ENCODE results near the gene MDH1. TPM values are rescaled to one million over a fixed set of nuclear protein-coding genes. Genes with fewer than 3 reads are reported as not detected.
"Not testable (repeated sequence)": the region's sequence is repeated elsewhere in the genome, so short reads cannot be mapped to it uniquely, and the experiment has no call there.

The MDH1 gene
- total and polyA plus RNA-seq, 7 experiments from 2014 or later = 76.5 to 268 (median 92.1) TPM

DNA sequence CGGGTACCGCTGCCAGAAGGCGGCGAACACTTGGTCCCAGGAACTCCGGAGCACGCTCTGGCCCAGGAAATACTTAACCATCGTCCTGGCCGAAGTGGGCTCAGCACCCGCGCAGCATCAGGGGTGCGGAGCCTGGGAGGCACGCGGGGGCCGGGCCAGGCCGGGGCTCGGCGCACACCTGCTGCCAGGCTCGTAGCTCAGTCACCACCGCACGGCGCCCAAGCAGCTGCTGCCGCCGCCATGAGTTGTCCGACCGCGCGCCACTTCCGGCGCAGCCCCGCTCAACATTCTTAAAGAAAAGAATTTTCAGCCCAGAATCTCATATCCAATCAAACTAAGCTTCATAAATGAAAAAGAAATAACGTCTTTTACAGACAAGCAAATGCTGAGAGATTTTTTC is 34.0 kb downstream of the MDH1 start:
- Mint-ChIP-seq H3K27me3 (peaks cover 11 to 19% (median 14%) of the 10 kb centered on the region in 5 donors), H3K4me3 (no peak overlapping the region), H3K9me3 (peaks cover 0 to 5% (median 0%) of the 10 kb centered on the region in 11 donors), H3K4me1 (peaks cover 0 to 6% (median 0%) of the 10 kb centered on the region in 7 donors), H3K27ac (no peak overlapping the region), H3K36me3 (peaks cover 0 to 4% (median 0%) of the 10 kb centered on the region in 5 donors)
- Histone ChIP-seq H3K9me3 (ENCODE audit: control insufficient read depth in 2 of 3, low read length in 3 of 3) (no peaks in the 10 kb centered on the region), H3K4me1 (ENCODE audit: control insufficient read depth in 2 of 2, insufficient read depth in 2 of 2, low read length in 2 of 2) (no peaks in the 10 kb centered on the region), H3K27me3 (ENCODE audit: control insufficient read depth in 2 of 2, insufficient read depth in 2 of 2, low read length in 2 of 2) (no peaks in the 10 kb centered on the region), H3K36me3 (ENCODE audit: control insufficient read depth in 2 of 3, insufficient read depth in 3 of 3, low read length in 3 of 3) (no peaks in the 10 kb centered on the region), H3K27ac (ENCODE audit: low read depth, low read length) (no peak overlapping the region), H3K4me3 (ENCODE audit: low read length) (no peak overlapping the region)
- intact Hi-C loops (cut with micrococcal nuclease) = no loop called here
- CTCF ChIA-PET = interaction anchor here (0.6 kb wide), 1 partner anchor 238 kb away, joined by 3 read pairs; no protein-coding TSS in a partner anchor
- DNase-seq = no peak
- no peak for ATAC-seq
- POLR2A ChIA-PET = no interaction called here

- ATAC-seq; H3K36me3 Mint-ChIP-seq; H3K27ac ChIP-seq (ENCODE audit: low read depth, low read length); H3K27ac Mint-ChIP-seq; H3K4me1 ChIP-seq (ENCODE audit: control insufficient read depth in 2 of 2, insufficient read depth in 2 of 2, low read length in 2 of 2); H3K36me3 ChIP-seq (ENCODE audit: control insufficient read depth in 2 of 3, insufficient read depth in 3 of 3, low read length in 3 of 3); H3K4me1 Mint-ChIP-seq; H3K4me3 ChIP-seq (ENCODE audit: low read length); H3K9me3 ChIP-seq (ENCODE audit: control insufficient read depth in 2 of 3, low read length in 3 of 3); H3K9me3 Mint-ChIP-seq; intact Hi-C loops (cut with micrococcal nuclease); H3K27me3 ChIP-seq (ENCODE audit: control insufficient read depth in 2 of 2, insufficient read depth in 2 of 2, low read length in 2 of 2); DNase-seq; H3K4me3 Mint-ChIP-seq: not testable (repeated sequence)
- POLR2A ChIA-PET = interaction anchor here (0.7 kb wide), 1 partner anchor 14 kb away, joined by 5 read pairs; no protein-coding TSS in a partner anchor
- CTCF ChIA-PET = interaction anchor here (0.6 kb wide), 1 partner anchor 1484 kb away, joined by 3 read pairs; no protein-coding TSS in a partner anchor
- H3K27me3 Mint-ChIP-seq = peaks cover 10 to 16% (median 11%) of the 10 kb centered on the region in 5 donors
Measured at GRCh38 chr2:63623763-63624162, 35.0 kb downstream of the MDH1 start.

DNA sequence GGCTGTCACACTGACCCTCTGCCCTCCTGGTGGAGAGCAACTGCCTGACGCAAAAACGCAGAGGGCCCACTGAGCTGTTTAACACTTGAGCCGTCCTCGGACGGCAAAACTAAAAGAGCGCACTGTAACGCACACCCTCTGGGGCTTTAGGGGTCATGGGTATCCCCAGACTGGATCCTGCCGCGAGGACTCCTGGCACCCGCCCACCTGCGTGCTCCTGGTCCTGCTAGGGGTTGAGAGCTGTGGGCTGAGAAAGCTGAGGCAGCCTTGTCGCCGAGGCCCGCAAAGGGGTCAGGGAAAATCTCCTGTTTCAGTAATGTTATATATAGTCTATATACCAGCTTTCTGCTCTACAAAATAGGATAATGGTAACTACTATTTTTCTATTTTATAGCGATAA is 39.1 kb downstream of the MDH1 start:
- no peak for ATAC-seq
- Mint-ChIP-seq H3K36me3 (peaks cover 0 to 10% (median 9%) of the 10 kb centered on the region in 5 donors), H3K4me1 (peaks cover 0 to 6% (median 0%) of the 10 kb centered on the region in 7 donors), H3K27ac (no peak overlapping the region), H3K27me3 (peaks cover 7 to 19% (median 12%) of the 10 kb centered on the region in 5 donors), H3K9me3 (peaks cover 6 to 34% (median 19%) of the 10 kb centered on the region in 11 donors), H3K4me3 (no peak overlapping the region)
- no peaks in the 10 kb centered on the region for H3K36me3 ChIP-seq (ENCODE audit: control insufficient read depth in 2 of 3, insufficient read depth in 3 of 3, low read length in 3 of 3)
- intact Hi-C loops (cut with micrococcal nuclease) = no loop called here
- H3K4me1 ChIP-seq (ENCODE audit: control insufficient read depth in 2 of 2, insufficient read depth in 2 of 2, low read length in 2 of 2) = no peaks in the 10 kb centered on the region
- CTCF ChIA-PET = no interaction called here
- H3K27ac ChIP-seq (ENCODE audit: low read depth, low read length) = no peak overlapping the region
- no peaks in the 10 kb centered on the region for H3K27me3 ChIP-seq (ENCODE audit: control insufficient read depth in 2 of 2, insufficient read depth in 2 of 2, low read length in 2 of 2)
- POLR2A ChIA-PET = no interaction called here
- H3K9me3 ChIP-seq (ENCODE audit: control insufficient read depth in 2 of 3, low read length in 3 of 3) = peaks cover 0 to 9% (median 0%) of the 10 kb centered on the region in 3 experiments
- DNase-seq = no peak
- no peak overlapping the region for H3K4me3 ChIP-seq (ENCODE audit: low read length)

GRCh38 chr2:63628403-63628942 is 39.7 kb downstream of the MDH1 start:
- Mint-ChIP-seq H3K27ac (no peak overlapping the region), H3K4me3 (no peak overlapping the region), H3K4me1 (peaks cover 0 to 6% (median 0%) of the 10 kb centered on the region in 7 donors), H3K27me3 (peaks cover 7 to 19% (median 10%) of the 10 kb centered on the region in 5 donors), H3K36me3 (peaks cover 0 to 10% (median 9%) of the 10 kb centered on the region in 5 donors), H3K9me3 (peaks cover 8 to 40% (median 24%) of the 10 kb centered on the region in 11 donors)
- intact Hi-C loops (cut with micrococcal nuclease) = no loop called here
- Histone ChIP-seq H3K36me3 (ENCODE audit: control insufficient read depth in 2 of 3, insufficient read depth in 3 of 3, low read length in 3 of 3) (no peaks in the 10 kb centered on the region), H3K27me3 (ENCODE audit: control insufficient read depth in 2 of 2, insufficient read depth in 2 of 2, low read length in 2 of 2) (no peaks in the 10 kb centered on the region), H3K4me1 (ENCODE audit: control insufficient read depth in 2 of 2, insufficient read depth in 2 of 2, low read length in 2 of 2) (no peaks in the 10 kb centered on the region), H3K27ac (ENCODE audit: low read depth, low read length) (no peak overlapping the region), H3K9me3 (ENCODE audit: control insufficient read depth in 2 of 3, low read length in 3 of 3) (peaks cover 0 to 9% (median 0%) of the 10 kb centered on the region in 3 experiments), H3K4me3 (ENCODE audit: low read length) (no peak overlapping the region)
- ATAC-seq (no peak), DNase-seq (no peak)
- ChIA-PET POLR2A (no interaction called here), CTCF (no interaction called here)

GRCh38 chr2:63631501-63631900 is 42.7 kb downstream of the MDH1 start:
- Histone ChIP-seq H3K36me3 (ENCODE audit: control insufficient read depth in 2 of 3, insufficient read depth in 3 of 3, low read length in 3 of 3) (no peaks in the 10 kb centered on the region), H3K9me3 (ENCODE audit: control insufficient read depth in 2 of 3, low read length in 3 of 3) (peaks cover 0 to 9% (median 0%) of the 10 kb centered on the region in 3 experiments), H3K27me3 (ENCODE audit: control insufficient read depth in 2 of 2, insufficient read depth in 2 of 2, low read length in 2 of 2) (no peaks in the 10 kb centered on the region), H3K27ac (ENCODE audit: low read depth, low read length) (no peak overlapping the region), H3K4me3 (ENCODE audit: low read length) (no peak overlapping the region), H3K4me1 (ENCODE audit: control insufficient read depth in 2 of 2, insufficient read depth in 2 of 2, low read length in 2 of 2) (no peaks in the 10 kb centered on the region)
- H3K4me1 Mint-ChIP-seq = no peaks in the 10 kb centered on the region
- peaks cover 0 to 17% (median 7%) of the 10 kb centered on the region in 5 donors for H3K27me3 Mint-ChIP-seq
- POLR2A ChIA-PET = interaction anchor here (0.6 kb wide), 1 partner anchor 1666 kb away, joined by 4 read pairs; no protein-coding TSS in a partner anchor
- ATAC-seq = no peak
- CTCF ChIA-PET = no interaction called here
- H3K9me3 Mint-ChIP-seq = peaks cover 9 to 66% (median 39%) of the 10 kb centered on the region in 11 donors
- intact Hi-C loops (cut with micrococcal nuclease) = no loop called here
- no peak overlapping the region for H3K27ac Mint-ChIP-seq
- peaks cover 0 to 10% (median 7%) of the 10 kb centered on the region in 5 donors for H3K36me3 Mint-ChIP-seq
- no peak for DNase-seq
- H3K4me3 Mint-ChIP-seq = no peak overlapping the region

- Histone ChIP-seq H3K27me3 (ENCODE audit: control insufficient read depth in 2 of 2, insufficient read depth in 2 of 2, low read length in 2 of 2) (no peaks in the 10 kb centered on the region), H3K9me3 (ENCODE audit: control insufficient read depth in 2 of 3, low read length in 3 of 3) (peaks cover 0 to 9% (median 0%) of the 10 kb centered on the region in 3 experiments), H3K36me3 (ENCODE audit: control insufficient read depth in 2 of 3, insufficient read depth in 3 of 3, low read length in 3 of 3) (no peaks in the 10 kb centered on the region), H3K4me3 (ENCODE audit: low read length) (no peak overlapping the region), H3K4me1 (ENCODE audit: control insufficient read depth in 2 of 2, insufficient read depth in 2 of 2, low read length in 2 of 2) (no peaks in the 10 kb centered on the region), H3K27ac (ENCODE audit: low read depth, low read length) (no peak overlapping the region)
- Mint-ChIP-seq H3K36me3 (peaks cover 0 to 10% (median 6%) of the 10 kb centered on the region in 5 donors), H3K9me3 (peaks cover 9 to 69% (median 41%) of the 10 kb centered on the region in 11 donors), H3K4me3 (no peak overlapping the region), H3K27me3 (peaks cover 0 to 21% (median 7%) of the 10 kb centered on the region in 5 donors), H3K27ac (no peak overlapping the region), H3K4me1 (no peaks in the 10 kb centered on the region)
- ChIA-PET CTCF (no interaction called here), POLR2A (no interaction called here)
- ATAC-seq = no peak
- no peak for DNase-seq
- intact Hi-C loops (cut with micrococcal nuclease) = no loop called here
Measured at GRCh38 chr2:63632382-63632781, 43.6 kb downstream of the MDH1 start.

- Mint-ChIP-seq H3K27me3 (peaks cover 0 to 23% (median 0%) of the 10 kb centered on the region in 5 donors), H3K4me3 (no peak overlapping the region), H3K4me1 (no peaks in the 10 kb centered on the region), H3K27ac (no peak overlapping the region), H3K36me3 (no peaks in the 10 kb centered on the region), H3K9me3 (peaks cover 0 to 22% (median 16%) of the 10 kb centered on the region in 11 donors)
- H3K4me3 ChIP-seq (ENCODE audit: low read length) = no peak overlapping the region
- ChIA-PET POLR2A (no interaction called here), CTCF (no interaction called here)
- ATAC-seq = no peak
- DNase-seq = no peak
- no peaks in the 10 kb centered on the region for H3K27me3 ChIP-seq (ENCODE audit: control insufficient read depth in 2 of 2, insufficient read depth in 2 of 2, low read length in 2 of 2)
- no peaks in the 10 kb centered on the region for H3K36me3 ChIP-seq (ENCODE audit: control insufficient read depth in 2 of 3, insufficient read depth in 3 of 3, low read length in 3 of 3)
- H3K4me1 ChIP-seq (ENCODE audit: control insufficient read depth in 2 of 2, insufficient read depth in 2 of 2, low read length in 2 of 2) = no peaks in the 10 kb centered on the region
- no peak overlapping the region for H3K27ac ChIP-seq (ENCODE audit: low read depth, low read length)
- no peaks in the 10 kb centered on the region for H3K9me3 ChIP-seq (ENCODE audit: control insufficient read depth in 2 of 3, low read length in 3 of 3)
- intact Hi-C loops (cut with micrococcal nuclease) = no loop called here
Measured at GRCh38 chr2:63639344-63639743, 50.6 kb downstream of the MDH1 start.
